Central memory CD4-positive, alpha-beta T cell (primary cell): Measurements from ENCODE around the gene WWOX.
"Not testable (repeated sequence)": the region's sequence is repeated elsewhere in the genome, so short reads cannot be mapped to it uniquely, and the experiment has no call there.

ENCODE experiments used
- DNase-seq: peaks from one replicate; pipeline ENCODE4 v3.0.0; 2022

WWOX gene

GRCh38 chr16:79210607-79211006 lies 1111.2 kb downstream of the WWOX start:
- no peak for DNase-seq

DNA sequence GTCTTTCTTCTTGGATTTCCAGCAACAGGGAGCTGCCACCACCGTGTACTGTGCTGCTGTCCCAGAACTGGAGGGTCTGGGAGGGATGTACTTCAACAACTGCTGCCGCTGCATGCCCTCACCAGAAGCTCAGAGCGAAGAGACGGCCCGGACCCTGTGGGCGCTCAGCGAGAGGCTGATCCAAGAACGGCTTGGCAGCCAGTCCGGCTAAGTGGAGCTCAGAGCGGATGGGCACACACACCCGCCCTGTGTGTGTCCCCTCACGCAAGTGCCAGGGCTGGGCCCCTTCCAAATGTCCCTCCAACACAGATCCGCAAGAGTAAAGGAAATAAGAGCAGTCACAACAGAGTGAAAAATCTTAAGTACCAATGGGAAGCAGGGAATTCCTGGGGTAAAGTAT lies 1112.1 kb downstream of the WWOX start:
- no peak for DNase-seq

- no peak for DNase-seq
Observed at GRCh38 chr16:79212114-79212791, 1112.8 kb downstream of the WWOX start.

DNA sequence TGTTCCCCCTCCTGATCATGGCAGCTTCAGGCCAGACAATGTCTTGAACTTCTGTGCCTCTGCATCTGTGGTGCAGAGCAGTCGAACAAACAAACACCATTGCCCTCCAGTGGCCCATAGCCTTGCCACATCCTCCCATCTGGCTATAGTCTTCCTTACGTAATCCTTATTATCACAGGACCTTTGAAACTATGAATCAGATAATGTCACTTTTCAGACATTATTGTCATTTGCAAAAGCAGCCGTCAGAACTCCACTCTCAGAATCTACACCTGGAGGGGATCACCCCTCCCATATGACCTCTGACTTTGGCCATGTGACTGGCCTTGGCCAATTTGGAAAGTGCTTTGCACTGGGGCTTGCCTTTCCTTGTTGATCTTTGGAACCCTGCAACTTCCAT lies 1113.8 kb downstream of the WWOX start:
- DNase-seq: no peak

DNA sequence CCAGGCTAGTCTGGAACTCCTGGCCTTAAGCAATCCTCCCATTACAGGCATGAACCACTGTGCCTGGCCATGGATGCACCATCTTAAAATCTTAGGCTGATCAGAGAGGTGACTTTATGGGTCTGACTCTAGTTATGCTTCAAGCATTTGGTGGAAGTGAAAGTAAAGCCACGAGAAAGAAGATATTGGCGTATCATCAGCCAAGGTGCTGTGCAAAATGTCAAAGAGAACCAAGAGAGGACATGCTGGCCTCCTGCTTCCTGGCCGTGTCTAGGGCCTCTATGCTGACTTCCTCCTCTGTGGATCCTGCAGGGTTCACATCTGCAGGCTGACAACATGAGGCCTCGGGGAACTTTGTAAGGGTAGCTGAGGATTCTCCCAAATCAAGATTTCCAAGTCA lies 1115.8 kb downstream of the WWOX start:
- DNase-seq: no peak

DNA sequence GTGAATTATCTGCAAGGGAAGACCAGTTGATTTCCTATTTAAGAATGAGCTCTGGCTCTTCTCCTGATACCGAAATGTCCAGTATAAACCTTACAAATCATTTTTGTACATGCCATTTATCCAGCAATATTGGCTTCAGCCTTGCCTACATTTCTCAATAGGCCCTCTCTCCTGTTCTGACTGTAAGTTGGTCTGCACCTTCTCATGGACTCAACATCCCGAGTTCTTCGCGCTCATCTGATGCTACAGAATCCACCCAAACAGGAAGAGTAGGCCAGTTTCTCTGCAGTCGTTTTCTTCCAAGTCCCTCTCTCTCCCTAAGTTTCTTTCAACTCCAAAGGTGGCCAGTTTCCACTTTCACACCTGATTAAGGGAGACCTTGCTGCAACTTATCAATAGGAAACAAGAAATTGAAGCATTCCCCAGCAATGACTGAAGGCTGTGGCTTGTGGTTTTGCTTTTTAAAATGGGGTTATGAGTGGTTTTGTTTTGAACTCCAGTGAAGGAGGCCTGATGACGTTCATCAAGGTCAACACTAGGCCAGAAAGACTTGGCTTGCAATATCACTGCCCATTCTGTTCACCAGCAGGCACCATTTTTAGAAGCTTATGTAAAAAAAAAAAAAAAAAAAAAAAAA lies 1118.0 kb downstream of the WWOX start:
- peak; percentile 64 for DNase-seq

GRCh38 chr16:79218351-79218750 lies 1118.9 kb downstream of the WWOX start:
- no peak for DNase-seq

DNA sequence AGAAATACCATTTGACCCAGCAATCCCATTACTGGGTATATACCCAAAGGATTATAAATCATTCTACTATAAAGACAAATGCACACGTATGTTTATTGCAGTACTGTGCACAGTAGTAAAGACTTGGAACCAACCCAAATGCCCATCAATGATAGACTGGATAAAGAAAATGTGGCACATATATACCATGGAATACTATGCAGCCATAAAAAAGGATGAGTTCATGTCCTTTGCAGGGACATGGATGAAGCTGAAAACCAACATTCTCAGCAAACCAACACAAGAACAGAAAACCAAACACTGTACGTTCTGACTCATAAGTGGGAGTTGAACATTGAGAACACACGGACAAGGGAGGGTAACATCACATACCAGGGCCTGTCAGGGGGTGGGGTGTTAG lies 1126.5 kb downstream of the WWOX start:
- not testable (repeated sequence) for DNase-seq

DNA sequence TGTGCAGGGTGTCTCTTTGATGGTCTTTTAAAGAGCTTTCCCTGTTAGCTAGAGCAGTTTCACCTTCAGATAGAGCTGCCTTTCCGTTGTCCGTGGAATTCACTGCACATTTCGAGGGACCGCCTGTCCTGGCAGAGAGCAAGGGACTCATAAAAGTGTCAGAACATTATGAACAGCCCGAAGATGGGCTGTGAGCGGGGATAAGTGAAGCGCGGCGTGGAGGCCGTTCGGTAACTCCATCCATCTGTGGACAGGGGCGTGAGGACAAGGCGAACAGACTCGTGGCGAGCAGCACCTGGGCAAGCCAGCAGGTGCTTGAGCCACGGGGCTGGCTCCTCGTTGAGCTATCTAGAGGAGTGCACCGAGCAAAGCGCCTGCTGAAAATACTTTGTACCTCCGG lies 1129.9 kb downstream of the WWOX start:
- DNase-seq: no peak

- not testable (repeated sequence) for DNase-seq
Observed at GRCh38 chr16:79245700-79246099, 1146.2 kb downstream of the WWOX start.

DNA sequence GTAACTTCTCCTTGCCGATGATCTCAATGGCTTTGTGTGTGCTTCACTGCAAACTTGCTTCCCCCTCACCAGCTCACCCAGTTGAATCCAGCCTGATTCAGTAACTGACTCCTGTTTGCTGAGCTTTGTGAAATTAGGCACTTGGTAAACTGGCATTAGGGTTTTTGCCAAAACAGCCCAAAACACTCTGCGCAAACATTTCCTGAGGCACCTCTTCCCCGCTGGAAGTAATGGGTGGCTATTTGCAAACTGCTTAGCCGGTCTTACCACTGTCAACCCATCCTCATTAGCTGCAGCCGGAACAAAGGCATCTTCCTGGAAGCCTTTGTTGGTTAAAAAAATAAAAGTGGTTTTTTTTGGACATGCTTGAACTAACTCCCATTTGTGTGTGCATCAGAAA lies 1147.9 kb downstream of the WWOX start:
- no peak for DNase-seq

- no peak for DNase-seq
Observed at GRCh38 chr16:79248351-79248750, 1148.9 kb downstream of the WWOX start.

DNA sequence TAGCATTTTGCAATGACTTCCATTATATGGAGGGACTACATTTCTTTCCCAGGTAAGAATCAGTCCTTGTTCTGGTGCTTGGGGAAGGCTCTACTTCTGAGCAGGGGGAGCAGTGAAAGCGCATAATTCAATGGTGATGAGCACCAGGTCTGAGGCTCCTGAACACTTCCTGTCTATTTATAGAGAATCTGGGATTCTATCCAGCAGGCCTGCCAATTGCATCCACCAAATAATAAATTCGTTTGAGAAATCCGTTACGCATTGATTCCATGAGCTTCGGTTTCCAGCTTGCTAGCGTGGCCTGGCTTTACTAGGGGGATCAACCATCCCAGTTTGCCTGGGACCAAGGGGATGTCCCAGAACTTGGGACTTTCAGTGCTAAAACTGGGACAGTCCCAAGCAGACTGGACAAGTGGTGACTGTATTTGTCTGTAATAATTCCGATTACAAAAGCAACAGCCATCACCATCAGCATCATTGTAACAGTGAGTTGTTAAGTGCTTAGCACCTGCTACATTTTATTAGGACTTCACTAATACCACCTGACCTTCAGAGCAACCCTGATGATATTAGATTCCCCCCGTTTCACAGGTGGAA lies 1151.1 kb downstream of the WWOX start:
- no peak for DNase-seq

DNA sequence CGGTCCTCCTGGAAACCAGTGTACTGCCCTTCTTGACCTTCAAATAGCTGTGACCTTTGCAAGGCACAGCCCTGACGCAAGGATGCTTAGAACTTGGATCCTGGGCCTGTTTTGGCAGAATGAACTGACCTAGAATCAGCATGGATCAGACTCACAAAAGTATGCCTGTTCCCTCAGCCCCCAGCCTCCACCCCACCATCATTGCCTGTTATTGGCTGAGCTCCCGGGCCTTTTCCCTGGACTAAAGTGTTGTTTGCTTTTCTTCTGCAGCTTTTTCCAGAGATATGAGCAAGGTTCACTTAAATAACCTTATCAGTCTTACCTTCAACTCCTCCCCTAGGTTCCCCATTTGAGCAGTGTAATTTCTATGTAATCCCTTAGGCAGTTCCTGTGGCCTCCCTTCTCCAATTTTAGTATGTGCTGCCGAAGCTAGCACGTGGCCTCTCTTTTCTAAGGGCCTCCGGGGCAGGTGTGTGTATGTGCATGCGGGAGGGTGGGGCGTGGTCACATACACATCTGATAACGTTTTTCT lies 1153.7 kb downstream of the WWOX start:
- DNase-seq: no peak

- no peak for DNase-seq
Observed at GRCh38 chr16:79257953-79258490, 1158.6 kb downstream of the WWOX start.

- DNase-seq: not testable (repeated sequence)
Observed at GRCh38 chr16:79260890-79261289, 1161.4 kb downstream of the WWOX start.

DNA sequence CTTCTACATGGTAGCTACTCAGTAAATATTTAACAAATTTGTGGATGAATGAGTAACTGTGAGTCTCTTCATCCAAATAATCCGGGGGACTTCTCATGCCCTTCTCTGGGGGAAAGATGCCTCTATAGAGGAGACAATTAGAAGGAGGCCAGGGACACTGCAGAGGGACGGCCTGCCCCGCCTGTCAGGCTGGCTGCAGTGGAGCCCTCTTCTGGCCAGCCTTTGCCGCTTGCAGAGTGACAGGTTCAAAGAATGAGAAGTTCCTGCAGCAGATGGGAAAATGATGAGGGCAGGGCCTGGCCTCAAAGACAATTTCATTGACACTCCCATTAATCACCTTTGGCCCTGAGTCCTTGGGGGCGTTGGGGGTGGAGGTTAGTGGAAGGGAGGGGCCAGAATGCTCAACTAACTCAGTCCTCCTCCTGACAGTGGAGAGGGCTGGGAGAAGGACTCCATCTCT lies 1162.1 kb downstream of the WWOX start:
- peak; percentile 39 for DNase-seq

DNA sequence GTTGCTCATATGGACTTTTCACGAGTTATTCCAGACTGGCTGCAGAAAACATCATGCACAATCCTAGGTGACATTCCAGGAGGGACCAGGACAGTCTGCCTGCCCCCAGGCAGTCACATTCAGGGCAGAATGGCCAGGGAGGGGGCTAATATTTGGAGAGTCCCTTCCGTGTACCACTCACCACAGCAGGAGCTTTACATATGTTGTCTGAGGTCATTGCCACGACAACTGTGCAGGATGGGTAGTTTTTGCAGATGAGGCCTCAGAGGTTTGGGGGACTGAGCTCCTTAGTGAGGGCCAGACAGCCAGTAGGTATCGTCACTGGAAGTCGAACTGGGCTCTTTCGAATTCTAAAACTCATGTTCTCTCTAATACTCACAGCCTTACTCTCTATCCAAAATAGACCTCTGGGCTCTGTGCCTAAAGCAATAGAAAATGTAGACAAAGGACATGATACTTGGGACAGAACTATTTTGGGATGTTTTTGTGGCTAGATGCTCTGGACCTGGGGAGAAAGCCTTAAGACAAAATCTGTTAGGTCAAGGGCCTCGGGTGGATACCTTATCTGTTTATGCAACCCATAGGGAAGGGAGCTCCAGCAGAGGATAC lies 1162.6 kb downstream of the WWOX start:
- DNase-seq: no peak
